Mucosa of rectum (tissue), 2 donors: Measurements from ENCODE around the gene MTHFS.

Experiments
- H3K27ac ChIP-seq, 2 donors: one replicate each; pipeline ENCODE4 v1.7.0; 2013; ENCODE audit warnings: inconsistent platforms in 2 of 2, low read depth in 2 of 2, low read length in 2 of 2
- H3K27me3 ChIP-seq, 2 donors: one replicate each; pipeline ENCODE4 v1.7.0; 2013; ENCODE audit warnings: low read length in 2 of 2; ENCODE audit not compliant: control insufficient read depth in 2 of 2, insufficient read depth in 2 of 2
- H3K36me3 ChIP-seq, 2 donors: one replicate each; pipeline ENCODE4 v1.7.0; 2013; ENCODE audit warnings: low read length in 2 of 2; ENCODE audit not compliant: control insufficient read depth in 2 of 2, insufficient read depth in 2 of 2
- H3K4me1 ChIP-seq, 2 donors: one replicate each; pipeline ENCODE4 v1.7.0; 2013; ENCODE audit warnings: low read length in 2 of 2, mild to moderate bottlenecking in 1 of 2; ENCODE audit not compliant: control insufficient read depth in 2 of 2, insufficient read depth in 2 of 2
- H3K4me3 ChIP-seq, 2 donors: one replicate each; pipeline ENCODE4 v1.7.0; 2013; ENCODE audit warnings: low read length in 2 of 2
- H3K9ac ChIP-seq, 2 donors: one replicate each; pipeline ENCODE4 v1.7.0; 2013; ENCODE audit warnings: low read length in 2 of 2, low read depth in 1 of 2, mild to moderate bottlenecking in 1 of 2
- H3K9me3 ChIP-seq, 2 donors: one replicate each; pipeline ENCODE4 v1.7.0; 2013; ENCODE audit warnings: low read length in 2 of 2; ENCODE audit not compliant: control insufficient read depth in 2 of 2
- donor health status: healthy.
- donor health status: Normal muscosa, but diverticular disease.

MTHFS gene

DNA sequence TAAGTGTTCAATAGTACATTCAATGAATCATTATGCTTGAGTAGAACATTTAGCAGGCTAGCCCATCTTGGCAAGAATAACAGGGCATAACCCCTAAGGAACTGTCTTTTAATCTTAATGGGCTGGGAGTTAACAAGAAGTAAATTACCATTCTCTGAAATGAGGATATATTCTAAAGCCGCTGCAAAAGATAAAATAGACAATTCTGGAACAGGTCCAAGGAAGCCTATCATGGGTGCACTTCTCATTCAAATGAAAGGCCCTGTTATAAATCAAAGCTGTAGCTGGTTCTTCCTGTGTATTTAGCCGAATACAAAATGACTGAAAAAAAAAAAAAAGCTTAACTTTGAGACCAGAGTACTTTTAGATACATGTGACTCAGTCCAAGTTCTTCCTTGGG, 15.6 kb downstream of the MTHFS start:
- H3K36me3 ChIP-seq, result peaks cover 25 to 47% of the 10 kb centered on the region in 2 donors
- no peak overlapping the region for H3K9ac ChIP-seq
- no peaks in the 10 kb centered on the region for H3K4me1 ChIP-seq
- H3K4me3 ChIP-seq, result no peak overlapping the region
- no peak overlapping the region for H3K27ac ChIP-seq
- H3K9me3 ChIP-seq, result peaks cover 7 to 10% of the 10 kb centered on the region in 2 donors
- no peaks in the 10 kb centered on the region for H3K27me3 ChIP-seq

- no peak overlapping the region for H3K4me3 ChIP-seq
- H3K4me1 ChIP-seq, result no peaks in the 10 kb centered on the region
- peaks cover 15 to 16% of the 10 kb centered on the region in 2 donors for H3K9me3 ChIP-seq
- H3K27ac ChIP-seq, result no peak overlapping the region
- H3K9ac ChIP-seq, result no peak overlapping the region
- peaks cover 21 to 43% of the 10 kb centered on the region in 2 donors for H3K36me3 ChIP-seq
- H3K27me3 ChIP-seq, result no peaks in the 10 kb centered on the region
Observed at GRCh38 chr15:79878078-79878705, 18.6 kb downstream of the MTHFS start.

DNA sequence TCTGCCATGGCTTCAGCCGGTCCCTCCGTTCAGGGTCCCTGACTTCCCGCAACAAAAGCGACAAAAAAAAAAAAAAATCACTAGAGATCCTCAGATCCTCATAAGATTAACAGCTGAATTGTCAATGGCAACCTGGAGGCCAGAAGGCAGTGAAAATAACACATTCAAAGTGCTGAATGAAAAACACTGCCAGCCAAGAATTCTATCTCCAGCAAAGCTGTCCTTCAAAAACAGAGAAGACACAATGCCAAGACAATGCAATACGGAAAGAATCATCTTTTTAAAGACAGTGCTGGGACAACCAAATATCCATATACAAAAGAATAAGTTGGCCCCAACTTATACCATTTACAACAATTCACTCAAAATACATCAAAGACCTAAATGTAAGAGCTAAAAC, 21.6 kb downstream of the MTHFS start:
- Histone ChIP-seq H3K9ac (no peak overlapping the region), H3K27ac (no peak overlapping the region), H3K36me3 (peaks cover 16 to 30% of the 10 kb centered on the region in 2 donors), H3K4me3 (peak overlapping the region in 1 of 2 donors; percentile 7), H3K27me3 (no peaks in the 10 kb centered on the region), H3K9me3 (peaks cover 15 to 16% of the 10 kb centered on the region in 2 donors), H3K4me1 (no peaks in the 10 kb centered on the region)

DNA sequence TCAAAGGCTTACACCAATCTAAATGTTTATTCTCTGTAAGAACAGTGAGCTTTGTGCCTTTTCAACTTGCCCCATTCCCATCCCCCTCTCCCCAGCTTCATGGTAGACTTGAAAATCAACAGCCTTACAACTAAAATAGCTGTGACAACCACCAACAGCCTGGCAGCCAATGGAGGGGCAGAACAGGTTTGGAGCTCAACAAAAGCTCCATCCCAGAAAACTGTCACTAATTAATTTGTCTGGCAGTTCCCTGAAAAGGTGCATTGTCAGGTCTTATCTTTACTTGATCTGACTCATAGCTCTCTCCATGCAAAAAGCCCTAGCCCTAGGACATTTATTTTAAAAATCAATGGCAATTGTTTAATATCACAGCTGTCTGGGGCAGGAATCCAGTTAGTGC, 22.6 kb downstream of the MTHFS start:
- Histone ChIP-seq H3K36me3 (peaks cover 12 to 24% of the 10 kb centered on the region in 2 donors), H3K9me3 (peaks cover 15 to 16% of the 10 kb centered on the region in 2 donors), H3K9ac (no peak overlapping the region), H3K4me1 (no peaks in the 10 kb centered on the region), H3K27me3 (no peaks in the 10 kb centered on the region), H3K27ac (no peak overlapping the region), H3K4me3 (no peak overlapping the region)

GRCh38 chr15:79872358-79873017, 24.3 kb downstream of the MTHFS start:
- no peak overlapping the region for H3K4me3 ChIP-seq
- no peak overlapping the region for H3K27ac ChIP-seq
- H3K9me3 ChIP-seq, result peaks cover 5 to 9% of the 10 kb centered on the region in 2 donors
- H3K4me1 ChIP-seq, result no peaks in the 10 kb centered on the region
- no peak overlapping the region for H3K9ac ChIP-seq
- H3K27me3 ChIP-seq, result no peaks in the 10 kb centered on the region
- H3K36me3 ChIP-seq, result peaks cover 6 to 20% of the 10 kb centered on the region in 2 donors

GRCh38 chr15:79868554-79868953, 28.3 kb downstream of the MTHFS start:
- Histone ChIP-seq H3K9me3 (no peaks in the 10 kb centered on the region), H3K4me3 (no peak overlapping the region), H3K9ac (no peak overlapping the region), H3K27me3 (no peaks in the 10 kb centered on the region), H3K27ac (no peak overlapping the region), H3K36me3 (peaks cover 3 to 15% of the 10 kb centered on the region in 2 donors), H3K4me1 (no peaks in the 10 kb centered on the region)

DNA sequence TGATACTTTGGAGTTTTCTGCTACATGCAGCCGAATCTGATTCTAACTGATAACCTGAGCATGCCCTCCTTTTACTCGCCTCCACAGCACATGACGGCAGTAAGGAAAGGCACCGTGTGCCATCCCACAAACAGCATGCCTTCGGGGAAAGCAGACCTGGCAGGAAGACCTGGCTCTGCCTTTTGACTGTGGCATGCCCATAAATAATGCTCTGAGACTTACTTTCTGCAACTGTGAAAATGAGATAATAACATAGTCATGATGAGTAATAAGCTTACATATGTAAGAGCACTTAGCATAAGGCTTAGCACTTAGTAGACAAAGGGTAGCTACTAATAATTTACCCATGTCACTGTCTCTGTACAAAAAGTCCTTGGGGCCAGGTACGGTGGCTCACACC, 32.9 kb downstream of the MTHFS start:
- Histone ChIP-seq H3K4me3 (no peak overlapping the region), H3K36me3 (peaks cover 0 to 4% of the 10 kb centered on the region in 2 donors), H3K9me3 (no peaks in the 10 kb centered on the region), H3K27me3 (no peaks in the 10 kb centered on the region), H3K27ac (no peak overlapping the region), H3K4me1 (no peaks in the 10 kb centered on the region), H3K9ac (no peak overlapping the region)

- no peaks in the 10 kb centered on the region for H3K36me3 ChIP-seq
Observed at GRCh38 chr15:79862191-79862590, 34.6 kb downstream of the MTHFS start.

DNA sequence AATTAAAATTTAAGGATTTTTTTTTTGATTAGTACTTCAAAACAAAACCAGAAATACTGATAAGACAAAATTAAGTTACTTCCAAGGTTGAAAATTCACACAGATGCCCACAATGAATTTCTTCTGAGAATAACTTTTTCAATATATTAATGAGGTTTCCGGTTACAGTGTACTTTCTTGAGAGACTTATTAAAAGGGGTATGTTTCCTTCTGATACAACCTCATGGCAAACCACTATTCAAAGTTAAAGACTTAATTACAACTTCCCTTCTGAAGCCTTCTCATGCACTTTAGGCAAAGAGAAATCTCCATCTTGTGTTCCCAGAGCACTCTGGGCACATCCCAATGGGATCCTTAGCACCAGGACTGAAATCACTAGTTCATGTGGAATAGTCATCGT, 36.2 kb downstream of the MTHFS start:
- Histone ChIP-seq H3K4me3 (no peak overlapping the region), H3K27me3 (no peaks in the 10 kb centered on the region), H3K4me1 (no peaks in the 10 kb centered on the region), H3K36me3 (no peaks in the 10 kb centered on the region), H3K9ac (no peak overlapping the region), H3K9me3 (no peaks in the 10 kb centered on the region), H3K27ac (no peak overlapping the region)

More at GRCh38 chr15:79862191-79862590, 34.6 kb downstream of the MTHFS start:
- H3K9ac ChIP-seq, result no peak overlapping the region
- H3K4me1 ChIP-seq, result no peaks in the 10 kb centered on the region
- no peak overlapping the region for H3K4me3 ChIP-seq
- H3K9me3 ChIP-seq, result no peaks in the 10 kb centered on the region
- no peak overlapping the region for H3K27ac ChIP-seq
- no peaks in the 10 kb centered on the region for H3K27me3 ChIP-seq

- no peaks in the 10 kb centered on the region for H3K27me3 ChIP-seq
- H3K9me3 ChIP-seq, result no peaks in the 10 kb centered on the region
- peaks cover 0 to 2% of the 10 kb centered on the region in 2 donors for H3K4me1 ChIP-seq
- H3K9ac ChIP-seq, result no peak overlapping the region
- peaks cover 0 to 7% of the 10 kb centered on the region in 2 donors for H3K36me3 ChIP-seq
- H3K27ac ChIP-seq, result no peak overlapping the region
- no peak overlapping the region for H3K4me3 ChIP-seq
Observed at GRCh38 chr15:79858469-79858868, 38.3 kb downstream of the MTHFS start.
